Measurements from ENCODE around the gene SMPD3.

The SMPD3 gene

DNA sequence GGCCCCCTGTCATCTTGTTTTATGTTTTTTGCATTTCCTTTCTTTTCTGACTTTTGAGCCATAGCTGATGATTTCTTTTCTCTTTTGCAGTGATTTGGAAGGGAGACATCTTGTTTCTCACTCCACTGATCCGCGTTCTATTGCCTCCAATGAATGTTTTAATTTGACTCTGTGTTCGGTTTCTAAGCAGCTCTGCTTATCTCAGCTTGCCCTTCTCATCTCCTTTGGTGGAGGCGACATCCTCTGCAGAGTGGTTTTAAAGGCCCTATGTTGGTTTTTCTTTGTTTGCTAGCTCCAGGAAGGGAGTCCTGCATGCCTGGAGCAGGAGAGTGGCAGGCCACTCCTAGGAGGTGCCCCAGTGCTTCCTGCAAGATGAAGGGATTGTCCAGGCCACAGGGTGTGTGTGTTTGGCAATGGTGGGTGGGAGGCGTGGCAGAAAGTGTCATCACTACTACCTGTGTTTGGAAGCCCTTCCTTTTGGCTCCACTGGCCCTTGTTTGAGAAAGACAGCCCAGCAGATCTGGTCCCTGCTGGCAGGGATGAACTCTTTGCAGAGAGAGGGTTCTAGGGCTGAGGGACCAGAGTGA, 13.6 kb downstream of the SMPD3 start:
- DNase-seq (ENCODE audit: low read depth), result no peak

DNA sequence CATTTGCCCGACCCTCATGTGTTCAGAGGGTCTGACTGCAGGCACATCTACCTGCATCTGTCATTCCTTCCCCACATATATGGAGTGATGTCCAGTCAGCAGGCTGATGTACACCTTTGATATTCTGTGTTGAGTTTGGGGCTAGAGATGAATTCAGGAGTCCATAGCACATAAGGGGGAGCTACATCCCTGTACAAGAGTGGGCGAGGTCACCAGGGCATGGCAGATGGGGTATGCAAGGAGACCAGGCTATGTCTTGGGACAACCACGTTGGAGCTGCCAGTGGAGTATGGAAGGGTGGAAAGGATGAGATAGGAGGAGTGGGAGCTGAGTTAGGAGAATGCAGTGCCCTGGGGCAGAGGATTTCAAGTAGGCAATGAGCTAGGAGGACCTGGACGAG, 15.0 kb downstream of the SMPD3 start:
- DNase-seq (ENCODE audit: low read depth), result no peak

DNA sequence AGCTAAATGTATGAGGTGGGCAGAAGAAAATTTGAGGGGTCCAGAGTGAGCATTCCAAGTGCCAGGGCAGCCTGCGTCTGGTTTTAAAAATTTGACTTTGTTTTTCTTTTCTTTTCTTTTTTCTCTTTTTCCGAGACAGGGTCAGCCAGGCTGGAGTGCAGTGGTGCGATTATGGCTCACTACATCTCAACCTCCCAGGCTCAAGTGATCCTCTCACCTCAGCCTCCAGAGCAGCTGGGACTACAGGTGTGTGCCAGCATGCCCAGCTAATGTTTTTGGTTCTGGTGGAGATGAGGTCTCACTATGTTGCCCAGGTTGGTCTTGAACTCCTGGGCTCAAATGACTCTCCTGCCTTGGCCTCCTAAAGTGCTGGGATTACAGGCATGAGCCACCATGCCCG, 15.6 kb downstream of the SMPD3 start:
- no peak for DNase-seq (ENCODE audit: low read depth)

DNA sequence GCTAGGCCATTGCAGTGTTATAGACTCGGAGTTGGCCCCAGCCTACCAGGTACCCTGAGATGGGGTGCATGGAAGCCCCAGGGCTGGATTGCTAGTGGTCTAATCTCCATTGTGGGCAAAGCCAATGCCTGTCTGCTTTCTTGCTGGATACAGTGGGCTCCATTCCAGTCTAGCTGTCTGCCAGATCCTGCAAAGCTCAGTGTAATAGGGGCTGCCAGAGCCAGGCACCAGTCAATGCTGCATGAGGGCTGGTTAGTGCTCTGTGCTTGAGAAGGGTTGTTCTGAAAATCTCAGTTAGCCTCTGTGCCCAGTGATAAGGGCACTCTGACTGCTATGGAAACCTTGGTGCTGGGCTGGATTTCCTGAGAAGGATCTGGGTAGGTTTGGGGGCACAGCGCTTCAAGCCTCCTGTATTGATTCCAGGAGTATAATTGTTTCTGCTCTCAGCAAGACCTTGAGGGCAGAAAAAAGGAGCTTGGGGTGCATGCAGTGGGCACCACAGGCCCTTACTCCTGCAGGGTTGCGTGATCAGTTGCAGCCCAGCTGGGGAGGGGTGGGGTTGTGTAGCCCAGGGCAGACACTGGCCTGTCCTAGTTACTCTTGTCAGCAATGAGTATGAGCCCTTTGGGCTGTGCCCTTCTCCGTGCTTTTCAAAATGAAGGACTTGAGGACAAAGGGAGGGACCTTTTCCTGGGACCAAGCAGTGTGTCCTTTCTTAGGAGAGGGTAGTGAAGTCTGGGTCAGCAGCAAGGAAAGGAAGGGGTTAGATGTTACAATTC, 19.0 kb downstream of the SMPD3 start:
- DNase-seq (ENCODE audit: low read depth), result no peak

DNA sequence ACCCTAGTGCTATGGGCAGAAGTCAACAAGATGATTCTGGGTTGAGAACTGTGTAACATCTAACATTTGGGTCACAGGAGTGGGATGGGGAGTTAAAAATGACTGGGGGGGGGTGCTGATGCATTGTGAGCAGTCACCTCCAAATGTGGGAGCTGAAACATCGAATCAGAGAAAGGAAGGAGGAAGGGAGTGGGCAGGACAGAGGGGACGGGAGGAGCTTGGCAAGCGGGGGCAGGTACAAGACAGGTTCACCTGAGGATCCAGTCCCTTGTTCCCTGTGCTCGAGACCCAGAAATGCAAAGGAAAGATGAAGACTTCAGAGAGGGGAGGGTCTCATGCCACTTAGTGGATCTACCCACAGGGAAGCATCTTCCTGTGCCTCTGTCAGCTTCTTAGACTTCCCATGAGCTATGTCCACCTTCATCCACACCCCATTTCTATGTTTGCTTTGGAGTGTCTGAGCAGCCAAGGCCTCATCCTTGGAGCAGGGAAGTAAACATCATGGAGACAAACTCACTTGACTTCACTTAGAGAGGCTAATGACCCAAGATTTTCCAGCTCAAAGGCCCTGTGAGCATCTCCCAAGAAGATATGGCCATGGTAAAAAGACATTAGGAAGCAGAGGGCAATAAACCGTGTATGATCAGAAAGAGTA, 20.5 kb downstream of the SMPD3 start:
- no peak for DNase-seq (ENCODE audit: low read depth)

DNA sequence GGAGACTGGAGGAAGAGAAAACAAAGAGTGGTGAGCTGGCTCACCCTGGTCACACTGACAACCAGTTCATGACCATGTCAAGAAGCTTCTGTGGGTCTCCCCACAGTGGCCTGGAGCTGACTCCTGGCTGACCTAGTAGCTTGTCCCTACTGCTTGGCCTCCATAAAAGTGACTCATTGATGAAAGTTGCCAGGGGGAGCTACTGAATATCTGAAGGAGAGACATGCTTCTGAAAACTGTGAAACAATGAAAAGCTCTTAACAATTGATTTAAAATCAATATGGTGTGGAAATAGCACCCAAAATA, 22.0 kb downstream of the SMPD3 start:
- DNase-seq (ENCODE audit: low read depth), result no peak

DNA sequence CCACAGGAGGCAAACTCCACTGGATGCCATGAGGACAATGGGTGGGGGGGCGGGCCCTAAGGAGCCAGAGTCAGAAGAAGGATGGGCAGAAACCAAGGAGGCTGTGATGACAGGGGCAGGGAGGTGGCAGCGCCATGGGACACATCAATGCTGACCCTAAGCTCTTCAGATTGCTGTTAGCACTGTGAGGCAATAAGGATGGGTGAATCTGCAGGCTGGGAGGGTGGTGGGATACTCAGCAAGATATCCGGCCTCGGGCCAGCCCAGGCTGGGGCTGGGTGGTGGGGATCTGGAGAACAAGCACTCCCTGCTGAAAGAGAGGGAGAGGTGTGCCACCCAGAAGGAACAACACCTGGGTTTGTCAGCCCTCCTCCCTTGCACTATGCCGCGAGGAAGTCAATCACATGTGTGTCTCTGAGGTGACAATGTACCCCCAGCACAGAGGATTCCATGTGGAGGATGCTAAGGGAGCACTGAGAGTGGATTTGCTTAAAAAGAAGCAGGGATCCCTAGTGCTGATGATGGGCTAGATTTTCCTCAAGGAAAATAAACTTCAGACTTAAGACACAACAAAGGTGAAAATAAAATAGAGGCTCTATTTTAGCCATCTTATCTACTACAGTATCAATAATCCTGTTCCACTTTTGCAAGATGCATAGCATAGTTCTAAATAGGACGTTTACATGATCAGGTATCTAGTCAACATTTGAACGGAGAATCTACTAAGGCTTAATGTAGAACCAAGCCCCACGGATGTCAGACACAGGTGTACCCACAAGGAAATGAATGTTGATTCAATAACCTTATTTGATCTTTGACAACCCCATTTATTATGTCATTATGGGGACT, 22.6 kb downstream of the SMPD3 start:
- no peak for DNase-seq (ENCODE audit: low read depth)

DNA sequence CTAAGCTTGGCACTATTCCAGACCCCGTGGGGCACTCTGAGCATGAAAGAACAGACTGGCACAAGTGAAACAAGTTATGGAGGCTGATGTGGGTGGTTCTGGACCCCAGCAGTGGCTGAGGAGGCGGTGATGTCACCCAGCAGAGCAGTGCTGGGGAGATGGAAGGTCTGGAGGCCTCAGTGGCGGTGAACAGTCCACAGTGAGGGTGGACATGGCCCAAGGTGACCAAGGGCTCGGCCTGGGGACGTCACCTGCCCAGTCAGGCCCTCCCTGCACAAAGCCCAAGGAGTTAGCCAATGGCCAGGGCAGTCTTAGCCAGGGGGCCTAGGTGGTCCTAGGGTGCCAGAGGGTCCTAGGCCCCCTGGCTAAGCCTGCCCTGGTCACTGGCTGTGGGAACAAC, 24.5 kb downstream of the SMPD3 start:
- no peak for DNase-seq (ENCODE audit: low read depth)

DNA sequence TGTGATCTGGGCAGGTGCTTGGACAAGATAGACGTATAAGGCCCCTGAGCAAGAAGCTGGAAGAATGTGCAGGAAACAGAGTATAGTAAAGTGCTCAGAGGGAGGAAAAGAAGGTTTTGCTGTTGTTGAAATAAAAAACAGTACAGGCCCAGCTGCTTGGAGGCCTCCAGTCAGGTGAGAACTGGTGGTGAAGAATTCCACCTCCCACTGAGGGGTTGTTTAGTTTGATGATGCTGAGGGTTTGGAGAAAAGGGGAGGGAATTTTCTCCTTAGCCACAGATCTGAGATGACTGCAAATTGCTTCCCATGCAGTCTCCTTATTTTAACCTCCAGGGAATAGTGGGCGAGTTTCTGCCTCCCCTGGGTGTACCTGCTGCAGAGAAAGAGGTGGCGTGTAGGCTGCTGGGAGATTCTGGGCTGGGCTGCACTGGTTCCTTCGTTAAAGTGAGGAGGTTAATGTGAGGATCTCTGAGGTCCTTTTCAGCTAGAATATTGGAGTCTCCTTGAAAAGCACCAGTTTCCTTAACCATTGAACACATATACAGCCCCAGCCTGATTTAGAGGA, 25.8 kb downstream of the SMPD3 start:
- DNase-seq (ENCODE audit: low read depth), result no peak

DNA sequence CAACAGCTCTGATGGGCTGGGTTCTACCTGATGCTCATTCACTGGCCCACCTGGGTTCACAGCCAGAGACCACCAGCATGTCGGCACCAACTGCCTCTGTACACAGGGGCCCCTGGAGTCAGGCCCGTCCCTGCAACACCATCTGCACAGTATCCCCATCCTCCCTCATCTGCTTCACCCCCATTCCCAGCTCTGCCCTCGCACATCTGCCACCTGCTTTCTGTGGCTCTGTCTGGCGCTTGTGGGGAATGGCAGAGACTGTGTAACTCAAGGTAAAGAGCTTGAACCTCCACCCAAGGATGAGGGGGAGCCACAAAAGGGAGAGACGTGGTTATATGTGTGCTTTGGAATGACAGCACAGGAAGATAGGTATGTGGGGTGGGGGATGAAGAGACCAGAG, 27.2 kb downstream of the SMPD3 start:
- no peak for DNase-seq (ENCODE audit: low read depth)

DNA sequence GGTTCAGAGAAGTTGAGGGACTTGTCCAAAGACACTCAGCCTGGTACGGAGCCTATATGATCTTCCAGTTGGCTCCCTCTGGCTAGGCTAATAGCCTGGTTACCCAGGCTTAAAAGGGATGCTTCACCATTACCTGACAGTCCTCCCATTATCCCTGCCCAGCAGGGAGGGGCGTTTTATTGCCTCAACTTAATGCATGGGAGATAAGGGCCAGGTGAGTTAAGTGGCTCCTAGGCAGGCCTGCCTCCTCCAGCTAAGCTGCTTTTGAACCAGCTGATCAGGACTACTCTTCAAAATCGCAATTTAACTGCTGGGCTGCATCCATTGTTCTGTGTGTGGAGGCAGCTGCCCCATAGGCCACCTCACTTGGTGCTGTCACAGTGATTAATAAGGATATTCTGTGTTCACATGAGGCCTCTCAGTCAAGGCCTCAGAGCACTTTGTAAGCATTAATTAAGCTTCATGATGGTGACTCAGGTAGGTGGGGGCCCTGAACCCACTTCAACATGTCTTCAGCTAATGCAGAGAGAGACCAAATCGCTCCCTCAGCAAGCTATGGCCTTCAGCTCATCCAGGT, 27.9 kb downstream of the SMPD3 start:
- DNase-seq (ENCODE audit: low read depth), result no peak

DNA sequence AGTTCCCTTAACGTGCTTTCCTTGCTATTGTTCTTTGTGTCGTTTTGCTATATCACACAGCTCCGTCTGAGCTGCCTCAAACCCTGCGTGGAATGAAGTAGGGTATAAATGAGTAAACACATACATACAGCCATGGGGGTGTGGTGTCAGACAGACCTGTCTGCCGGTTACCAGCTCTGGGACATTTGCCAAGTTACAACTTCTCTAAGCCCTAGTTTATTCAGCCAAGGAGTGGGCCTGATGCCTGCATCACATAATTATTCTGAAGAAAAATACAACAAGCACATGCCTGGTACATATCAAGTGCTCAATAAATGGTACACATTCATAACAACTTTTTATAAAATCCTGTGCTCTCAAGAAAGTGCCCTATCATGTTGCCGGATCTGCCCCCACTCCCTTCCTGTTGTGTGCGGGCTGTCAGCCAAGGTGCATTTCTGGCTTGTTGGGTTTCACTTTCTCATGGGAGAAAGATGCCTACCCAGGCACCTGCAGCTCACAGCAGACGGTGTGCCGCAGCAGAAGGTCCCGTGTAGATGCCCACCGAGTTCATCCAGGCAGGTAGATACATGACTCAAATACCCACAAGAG, 30.5 kb downstream of the SMPD3 start:
- DNase-seq (ENCODE audit: low read depth), result no peak

DNA sequence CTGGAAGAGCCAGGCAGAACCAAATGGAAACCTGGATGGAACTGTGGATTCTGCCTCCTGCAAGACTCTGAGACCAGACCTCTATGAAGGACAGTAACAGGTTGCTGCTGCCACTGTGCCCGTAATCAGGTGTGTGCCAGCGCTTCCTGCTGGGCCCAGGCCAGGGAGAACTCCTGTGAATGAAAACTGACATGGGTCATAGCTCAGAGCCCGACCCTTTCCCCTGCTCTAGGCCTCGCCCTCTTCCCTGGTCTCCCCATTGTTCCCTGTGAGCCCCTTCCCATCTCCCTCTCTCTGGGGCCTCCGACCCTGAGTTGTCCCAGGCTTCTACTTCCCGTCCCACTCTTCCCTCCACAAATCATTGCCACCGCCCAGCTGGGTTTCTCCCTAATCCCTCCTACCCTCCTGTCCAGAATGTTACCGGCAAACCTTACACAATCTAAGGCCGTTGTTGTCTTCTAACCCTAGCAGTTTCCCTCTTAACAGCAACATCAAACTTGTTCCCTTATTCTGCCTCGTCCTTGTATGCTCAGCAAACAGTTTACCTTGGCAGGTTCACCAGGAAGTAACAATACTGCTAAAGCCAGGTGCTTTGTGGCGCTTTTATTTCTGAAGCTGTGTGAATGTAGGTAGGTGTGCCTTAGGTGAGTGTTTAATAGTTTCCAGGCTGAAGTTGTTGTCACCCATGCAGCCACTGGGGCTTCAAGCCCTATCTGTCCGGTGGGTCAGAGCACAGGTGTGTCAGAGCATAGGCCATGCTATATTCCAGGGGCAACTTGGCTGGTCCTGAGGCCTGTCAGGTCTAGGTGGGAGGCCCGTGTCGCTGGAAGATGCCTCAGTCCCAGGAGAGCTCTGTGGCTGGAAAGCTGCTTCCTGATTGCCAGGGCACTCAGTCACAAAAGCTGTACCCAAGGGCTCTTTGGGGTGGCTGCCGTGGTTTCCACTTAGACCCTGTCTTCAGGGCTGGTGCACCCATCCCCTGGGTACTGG, 32.0 kb downstream of the SMPD3 start:
- DNase-seq (ENCODE audit: low read depth), result no peak

DNA sequence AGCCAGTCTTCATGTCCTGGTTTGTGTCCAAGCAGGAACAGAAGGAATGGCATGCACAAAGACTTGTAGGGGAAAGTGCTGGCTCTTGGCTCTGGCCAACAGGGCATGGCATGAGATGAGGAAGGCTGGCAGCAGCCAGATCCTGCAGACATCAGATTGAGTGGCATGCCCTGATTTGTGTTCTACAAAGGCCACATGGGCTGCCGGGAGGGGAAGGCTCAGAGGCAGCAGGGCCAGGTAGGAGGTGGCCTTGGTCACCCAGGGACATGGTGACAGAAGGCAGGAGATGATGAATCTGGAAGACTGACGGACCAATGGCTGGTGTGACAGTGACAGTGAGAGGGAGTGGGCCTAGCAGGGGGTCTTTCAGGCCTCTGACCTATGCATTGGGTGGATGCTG, 33.7 kb downstream of the SMPD3 start:
- no peak for DNase-seq (ENCODE audit: low read depth)

DNA sequence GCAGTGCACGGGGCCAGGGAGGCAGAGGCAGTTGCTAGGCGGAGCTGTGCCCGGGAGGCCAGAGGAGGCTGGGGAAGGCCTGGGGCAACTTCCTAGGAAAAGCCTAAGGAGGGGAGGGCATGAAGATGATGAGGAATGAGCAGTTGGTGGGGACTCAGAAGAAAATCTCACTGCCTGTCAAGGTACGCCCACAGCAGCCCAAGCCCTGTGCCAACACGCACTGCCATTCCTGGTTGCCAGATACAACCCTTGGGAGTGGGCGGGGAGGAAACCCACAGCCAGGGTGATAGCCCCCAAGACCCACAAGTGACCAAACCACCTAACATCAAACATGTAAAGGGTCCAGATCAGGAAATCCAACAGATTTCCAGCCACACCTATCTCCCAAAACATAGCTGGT, 36.2 kb downstream of the SMPD3 start:
- no peak for DNase-seq (ENCODE audit: low read depth)

DNA sequence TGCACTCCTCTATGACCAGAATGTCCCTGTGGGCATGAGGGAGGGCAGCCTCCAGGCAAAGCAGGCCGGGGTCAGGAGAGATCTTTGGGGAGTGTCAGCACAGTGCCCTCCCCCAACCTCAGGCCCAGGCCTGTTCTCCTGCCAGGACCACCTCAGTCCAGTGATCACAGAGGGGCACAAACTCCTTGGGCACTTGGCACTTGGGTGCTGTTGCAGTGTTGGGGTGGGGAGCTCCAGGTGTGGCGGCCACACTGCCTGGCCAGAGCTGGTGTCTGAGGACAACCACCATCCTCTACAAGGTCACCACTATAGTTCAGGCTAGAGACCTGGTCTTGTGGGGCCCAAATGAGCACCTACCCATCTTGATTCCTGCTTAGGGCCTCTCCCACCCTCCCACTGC, 37.2 kb downstream of the SMPD3 start:
- DNase-seq (ENCODE audit: low read depth), result no peak

DNA sequence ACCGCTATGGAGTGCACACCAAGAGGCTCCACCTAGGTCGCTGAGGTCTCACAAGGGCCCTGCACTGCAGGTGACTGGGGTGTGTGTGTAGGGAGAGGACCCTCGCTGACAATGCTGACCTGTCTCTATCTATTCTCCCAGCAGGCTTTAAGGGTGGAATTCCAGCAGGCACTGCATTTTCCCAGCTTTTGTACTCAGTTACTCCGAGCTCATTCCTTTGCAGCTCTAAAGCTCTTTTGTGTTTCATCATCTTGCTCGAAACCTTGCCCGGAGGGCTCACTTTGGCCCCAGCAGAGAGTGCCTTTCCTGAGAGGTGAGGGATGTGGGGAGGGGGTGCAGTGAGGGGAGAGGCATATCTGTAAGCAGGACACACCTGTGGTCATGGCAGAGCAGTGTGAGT, 39.3 kb downstream of the SMPD3 start:
- no peak for DNase-seq (ENCODE audit: low read depth)

DNA sequence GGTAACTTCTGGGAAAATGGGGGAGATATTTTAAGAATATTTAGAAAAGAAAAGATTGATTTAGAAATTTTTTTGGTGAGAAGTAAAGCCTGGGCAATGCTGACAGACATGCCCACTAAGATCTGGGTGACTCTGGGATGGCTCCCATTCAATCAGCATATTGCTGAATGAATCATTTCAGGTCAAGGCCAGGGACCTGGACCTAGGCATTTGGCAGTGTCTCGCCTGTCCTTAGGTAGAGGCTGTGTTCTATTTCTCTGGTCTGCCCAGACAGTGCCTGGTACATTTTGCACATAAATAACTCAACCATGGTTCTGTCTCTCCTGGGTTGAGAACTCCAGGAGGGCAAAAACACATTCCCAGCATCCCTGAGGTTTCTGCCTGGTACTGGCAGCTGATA, 39.9 kb downstream of the SMPD3 start:
- no peak for DNase-seq (ENCODE audit: low read depth)

DNA sequence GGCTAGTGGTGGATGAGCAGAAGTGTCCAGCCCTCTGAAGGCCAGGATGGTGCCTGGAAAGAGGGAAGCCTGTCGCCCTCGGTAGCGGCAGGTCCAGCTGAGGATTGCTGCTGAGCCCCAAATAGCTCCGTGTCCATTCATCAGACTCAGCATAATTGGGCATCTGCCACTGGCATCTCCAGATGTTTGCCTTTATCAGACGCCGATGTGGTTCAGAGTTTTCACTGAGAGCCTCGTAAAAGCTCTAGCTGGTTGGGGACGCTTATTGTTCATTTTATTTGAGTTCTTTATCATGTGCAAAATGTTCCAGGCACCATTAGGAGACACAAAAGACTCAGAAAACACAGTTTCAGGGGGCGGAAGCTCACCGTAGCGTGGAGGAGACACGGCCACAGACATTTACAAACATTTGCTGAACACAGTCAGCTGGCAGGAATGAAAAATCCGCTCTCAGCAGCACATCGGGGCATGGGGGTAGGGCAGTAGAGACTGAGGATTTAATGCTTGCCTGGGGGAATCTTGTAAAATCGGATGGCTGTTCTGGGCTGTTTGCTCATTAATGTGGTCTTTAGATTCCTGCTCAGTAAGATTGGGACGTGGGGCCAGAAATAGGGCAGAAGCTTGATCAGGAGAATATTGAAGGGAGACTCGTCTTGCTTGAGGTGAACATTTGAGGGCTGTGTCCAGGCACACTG, 41.7 kb downstream of the SMPD3 start:
- DNase-seq (ENCODE audit: low read depth), result no peak

All from HS-27A (cell line).